Measurements from ENCODE around the gene FKBP11.

Gene FKBP11

DNA sequence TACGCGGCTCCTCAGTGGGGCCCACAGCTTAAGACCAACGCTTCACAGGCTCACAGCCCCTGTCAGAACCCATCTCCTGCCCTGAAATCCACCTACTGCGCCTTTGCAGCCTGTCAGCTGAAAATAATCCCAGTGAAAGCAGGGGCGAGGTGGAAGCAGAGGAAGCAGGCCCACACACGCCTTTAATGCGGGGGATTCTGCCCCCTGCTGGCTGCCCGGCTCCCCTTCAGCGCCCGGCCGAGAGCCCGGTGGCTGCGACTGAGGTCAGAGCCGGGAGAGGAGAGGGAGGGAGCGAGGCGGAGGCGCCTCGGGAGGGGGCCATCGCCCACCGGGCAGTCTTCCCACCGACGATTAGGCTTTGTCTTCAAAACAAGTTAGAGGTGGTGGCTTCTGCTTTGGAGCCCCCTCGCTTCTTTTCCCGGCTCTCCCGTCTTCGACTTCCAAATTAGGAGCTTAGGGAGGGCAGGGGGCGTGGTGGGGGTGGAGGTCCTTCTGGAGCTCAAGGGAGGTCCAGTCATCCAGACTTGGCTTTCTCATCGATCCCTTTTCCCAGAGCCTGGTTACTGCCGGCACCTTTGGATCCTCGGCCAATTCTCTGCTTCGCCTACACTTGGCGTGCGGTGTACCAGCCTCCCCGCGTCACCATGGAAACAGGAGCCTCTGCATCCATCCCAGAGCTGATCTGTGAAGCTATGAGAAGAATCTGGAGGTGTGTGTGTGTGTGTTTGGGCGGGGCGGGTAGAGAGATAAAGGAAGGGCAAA is 34.5 kb downstream of the FKBP11 start:
- H3K4me2 ChIP-seq (ENCODE audit: insufficient read depth, low read length, poor library complexity, severe bottlenecking) = peak overlapping the region; percentile 80
- H3K27me3 ChIP-seq (ENCODE audit: control insufficient read depth in 3 of 3, insufficient read depth in 3 of 3, low read depth in 1 of 3, low read length in 3 of 3) = no peaks in the 10 kb centered on the region
- H3K14ac ChIP-seq (ENCODE audit: low read length) = no peak overlapping the region
- H3K4me1 ChIP-seq (ENCODE audit: control insufficient read depth in 2 of 2, insufficient read depth in 1 of 2, low read depth in 1 of 2, low read length in 2 of 2) = peaks cover 7 to 8% of the 10 kb centered on the region in 2 donors
- no peaks in the 10 kb centered on the region for H3K9me3 ChIP-seq (replicated peaks in 1 of 2; ENCODE audit: control insufficient read depth in 2 of 2, insufficient read depth in 1 of 2, low read depth in 1 of 2, low read length in 2 of 2)
- peak overlapping the region; percentile 52 for H2AK5ac ChIP-seq (ENCODE audit: low read depth, low read length)
- no peaks in the 10 kb centered on the region for H3K79me1 ChIP-seq (ENCODE audit: low read depth, low read length)
- H2BK15ac ChIP-seq (ENCODE audit: low read length) = no peak overlapping the region
- peak overlapping the region; percentile 36 for H3K27ac ChIP-seq (replicated peaks; ENCODE audit: low read length)
- H2AFZ ChIP-seq (ENCODE audit: low read length) = peak overlapping the region; percentile 88
- H4K8ac ChIP-seq (ENCODE audit: low read depth, low read length) = no peak overlapping the region
- H3K4ac ChIP-seq (ENCODE audit: low read length) = no peak overlapping the region
- no peaks in the 10 kb centered on the region for H3K36me3 ChIP-seq (replicated peaks in 1 of 2; ENCODE audit: control insufficient read depth in 2 of 2, insufficient read depth in 2 of 2, low read length in 2 of 2)
- H3K18ac ChIP-seq (ENCODE audit: low read length) = peak overlapping the region; percentile 87
- no peak overlapping the region for H4K91ac ChIP-seq (ENCODE audit: low read depth, low read length, poor library complexity)
- H3K23ac ChIP-seq (ENCODE audit: low read depth, low read length, poor library complexity) = no peak overlapping the region
- H3K9ac ChIP-seq (ENCODE audit: low read depth, low read length, poor library complexity) = no peak overlapping the region
- H3K4me3 ChIP-seq (ENCODE audit: low read length in 2 of 2) = peak overlapping the region; percentile 31 to 73
- H2BK120ac ChIP-seq (ENCODE audit: low read depth, low read length) = peak overlapping the region; percentile 31
- H2BK12ac ChIP-seq (ENCODE audit: low read length) = no peak overlapping the region
- no CpG with 5 or more reads among the region's 37 CpGs for WGBS, 2 donors (ENCODE audit: extremely low coverage in 2 of 2, insufficient read length in 2 of 2, insufficient replicate concordance in 1 of 2)
- H2BK5ac ChIP-seq (ENCODE audit: low read length) = no peak overlapping the region
- DNase-seq (ENCODE audit: low spot score) = peak; percentile 79

DNA sequence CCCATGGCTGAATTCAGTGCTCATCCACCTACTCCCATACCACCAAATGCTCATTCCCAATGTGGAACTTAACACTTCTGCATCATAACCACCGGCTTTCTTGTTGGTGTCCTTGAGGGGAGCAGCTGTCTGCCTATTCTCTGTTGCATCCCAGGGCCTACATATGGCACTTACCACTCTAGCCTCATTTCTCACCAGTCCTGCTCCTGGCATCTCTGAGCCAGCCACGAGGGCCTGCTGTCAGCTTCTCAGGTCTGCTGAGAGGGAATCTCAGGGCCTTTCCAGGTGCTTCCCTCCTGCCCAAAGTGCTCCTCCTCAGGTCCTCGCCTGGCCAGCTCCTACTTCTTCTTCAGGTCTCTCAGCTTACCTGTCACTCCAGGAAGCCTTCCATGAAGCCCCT is 35.6 kb downstream of the FKBP11 start:
- Histone ChIP-seq H3K4ac (ENCODE audit: low read length) (no peak overlapping the region), H3K27me3 (ENCODE audit: control insufficient read depth in 3 of 3, insufficient read depth in 3 of 3, low read depth in 1 of 3, low read length in 3 of 3) (no peaks in the 10 kb centered on the region), H3K27ac (replicated peaks; ENCODE audit: low read length) (no peak overlapping the region), H3K23ac (ENCODE audit: low read depth, low read length, poor library complexity) (no peak overlapping the region), H3K4me2 (ENCODE audit: insufficient read depth, low read length, poor library complexity, severe bottlenecking) (no peak overlapping the region), H3K4me1 (ENCODE audit: control insufficient read depth in 2 of 2, insufficient read depth in 1 of 2, low read depth in 1 of 2, low read length in 2 of 2) (peaks cover 7 to 8% of the 10 kb centered on the region in 2 donors), H2AFZ (ENCODE audit: low read length) (no peak overlapping the region), H3K9ac (ENCODE audit: low read depth, low read length, poor library complexity) (no peak overlapping the region), H2BK120ac (ENCODE audit: low read depth, low read length) (peak overlapping the region; percentile 88), H4K91ac (ENCODE audit: low read depth, low read length, poor library complexity) (no peak overlapping the region), H4K8ac (ENCODE audit: low read depth, low read length) (no peak overlapping the region), H2AK5ac (ENCODE audit: low read depth, low read length) (peak overlapping the region; percentile 92), H2BK12ac (ENCODE audit: low read length) (peak overlapping the region; percentile 46), H3K18ac (ENCODE audit: low read length) (peak overlapping the region; percentile 61), H3K4me3 (ENCODE audit: low read length in 2 of 2) (no peak overlapping the region), H2BK15ac (ENCODE audit: low read length) (peak overlapping the region; percentile 97), H3K14ac (ENCODE audit: low read length) (no peak overlapping the region), H3K9me3 (replicated peaks in 1 of 2; ENCODE audit: control insufficient read depth in 2 of 2, insufficient read depth in 1 of 2, low read depth in 1 of 2, low read length in 2 of 2) (no peaks in the 10 kb centered on the region), H2BK5ac (ENCODE audit: low read length) (peak overlapping the region; percentile 26), H3K36me3 (replicated peaks in 1 of 2; ENCODE audit: control insufficient read depth in 2 of 2, insufficient read depth in 2 of 2, low read length in 2 of 2) (no peaks in the 10 kb centered on the region), H3K79me1 (ENCODE audit: low read depth, low read length) (no peaks in the 10 kb centered on the region)
- DNase-seq (ENCODE audit: low spot score) = no peak
- WGBS, 2 donors (ENCODE audit: extremely low coverage in 2 of 2, insufficient read length in 2 of 2, insufficient replicate concordance in 1 of 2) = no CpG with 5 or more reads among the region's 3 CpGs

DNA sequence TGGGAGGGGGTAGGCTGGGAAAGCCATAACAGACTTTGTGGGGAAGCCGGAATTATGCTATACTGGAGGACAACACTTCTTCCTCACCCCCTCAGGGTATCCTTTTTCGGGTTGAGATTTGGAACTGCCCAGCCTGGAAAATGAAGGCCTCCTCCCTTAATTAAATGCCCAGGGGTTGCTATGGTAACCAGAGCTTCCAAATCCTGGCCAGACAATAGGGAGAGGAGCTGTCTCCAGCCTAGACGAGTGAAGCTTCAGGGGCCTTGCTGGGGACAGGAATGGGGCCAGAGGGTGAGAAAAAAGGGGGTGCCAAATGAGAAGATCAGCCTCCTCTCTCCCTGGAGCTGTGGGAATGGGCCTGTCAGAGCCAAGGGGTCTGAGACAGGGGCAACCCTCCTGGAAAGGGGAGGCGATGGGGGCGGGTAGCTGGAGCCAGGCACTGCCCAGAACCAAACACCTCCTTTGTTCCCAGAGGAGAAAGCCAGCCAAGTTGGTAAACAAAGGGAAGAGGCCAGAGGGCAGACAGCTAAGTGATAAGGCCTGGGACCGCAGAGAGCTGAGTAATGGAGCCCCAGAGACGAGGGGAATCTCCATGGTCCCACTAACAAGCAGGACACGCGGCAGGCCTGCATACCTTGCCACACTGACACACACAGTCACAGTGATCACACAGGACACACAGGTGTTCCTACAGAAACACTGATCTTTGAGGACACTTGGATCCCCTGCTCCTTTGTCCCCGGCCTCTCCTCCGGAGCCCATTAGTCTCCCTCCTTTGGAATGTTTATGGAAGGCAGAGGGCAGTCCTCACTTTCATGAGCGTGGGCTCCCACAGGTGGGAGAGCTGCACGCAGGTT is 41.8 kb downstream of the FKBP11 start:
- Histone ChIP-seq H3K36me3 (replicated peaks in 1 of 2; ENCODE audit: control insufficient read depth in 2 of 2, insufficient read depth in 2 of 2, low read length in 2 of 2) (no peaks in the 10 kb centered on the region), H3K4me2 (ENCODE audit: insufficient read depth, low read length, poor library complexity, severe bottlenecking) (peak overlapping the region; percentile 56), H4K91ac (ENCODE audit: low read depth, low read length, poor library complexity) (no peak overlapping the region), H3K18ac (ENCODE audit: low read length) (peak overlapping the region; percentile 92), H3K4me1 (ENCODE audit: control insufficient read depth in 2 of 2, insufficient read depth in 1 of 2, low read depth in 1 of 2, low read length in 2 of 2) (peaks cover 22 to 29% of the 10 kb centered on the region in 2 donors), H3K4ac (ENCODE audit: low read length) (no peak overlapping the region), H4K8ac (ENCODE audit: low read depth, low read length) (no peak overlapping the region), H2BK120ac (ENCODE audit: low read depth, low read length) (peak overlapping the region; percentile 89), H2BK5ac (ENCODE audit: low read length) (peak overlapping the region; percentile 82), H3K79me1 (ENCODE audit: low read depth, low read length) (no peaks in the 10 kb centered on the region), H2BK12ac (ENCODE audit: low read length) (peak overlapping the region; percentile 67), H3K27me3 (ENCODE audit: control insufficient read depth in 3 of 3, insufficient read depth in 3 of 3, low read depth in 1 of 3, low read length in 3 of 3) (no peaks in the 10 kb centered on the region), H3K23ac (ENCODE audit: low read depth, low read length, poor library complexity) (no peak overlapping the region), H3K27ac (replicated peaks; ENCODE audit: low read length) (peak overlapping the region; percentile 95), H2BK15ac (ENCODE audit: low read length) (peak overlapping the region; percentile 57), H3K9me3 (replicated peaks in 1 of 2; ENCODE audit: control insufficient read depth in 2 of 2, insufficient read depth in 1 of 2, low read depth in 1 of 2, low read length in 2 of 2) (no peaks in the 10 kb centered on the region), H3K14ac (ENCODE audit: low read length) (no peak overlapping the region), H2AK5ac (ENCODE audit: low read depth, low read length) (peak overlapping the region; percentile 34), H2AFZ (ENCODE audit: low read length) (peak overlapping the region; percentile 79), H3K9ac (ENCODE audit: low read depth, low read length, poor library complexity) (peak overlapping the region; percentile 31), H3K4me3 (ENCODE audit: low read length in 2 of 2) (peak overlapping the region; percentile 27 to 29)
- no CpG with 5 or more reads among the region's 13 CpGs for WGBS, 2 donors (ENCODE audit: extremely low coverage in 2 of 2, insufficient read length in 2 of 2, insufficient replicate concordance in 1 of 2)
- peak; percentile 91 for DNase-seq (ENCODE audit: low spot score)

DNA sequence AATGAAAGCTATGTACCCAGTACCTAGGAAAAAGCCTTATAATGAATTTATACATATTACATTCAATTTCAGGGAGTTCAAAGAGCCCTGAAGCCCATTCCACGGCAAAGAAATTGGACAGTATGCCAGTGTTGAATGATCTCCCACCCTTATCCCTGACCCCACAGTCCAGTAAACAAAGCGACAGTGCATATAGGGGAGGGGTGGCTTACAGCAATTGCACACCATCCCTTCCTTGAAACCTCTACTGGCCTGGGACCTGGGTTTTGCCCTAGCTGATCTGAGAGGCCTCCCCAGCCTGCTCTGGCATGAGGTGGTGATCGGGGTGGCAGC is 42.4 kb downstream of the FKBP11 start:
- Histone ChIP-seq H2AK5ac (ENCODE audit: low read depth, low read length) (peak overlapping the region; percentile 34), H2BK120ac (ENCODE audit: low read depth, low read length) (peak overlapping the region; percentile 89), H3K36me3 (replicated peaks in 1 of 2; ENCODE audit: control insufficient read depth in 2 of 2, insufficient read depth in 2 of 2, low read length in 2 of 2) (no peaks in the 10 kb centered on the region), H3K79me1 (ENCODE audit: low read depth, low read length) (no peaks in the 10 kb centered on the region), H3K4ac (ENCODE audit: low read length) (no peak overlapping the region), H2AFZ (ENCODE audit: low read length) (peak overlapping the region; percentile 79), H3K27me3 (ENCODE audit: control insufficient read depth in 3 of 3, insufficient read depth in 3 of 3, low read depth in 1 of 3, low read length in 3 of 3) (no peaks in the 10 kb centered on the region), H3K23ac (ENCODE audit: low read depth, low read length, poor library complexity) (no peak overlapping the region), H3K4me2 (ENCODE audit: insufficient read depth, low read length, poor library complexity, severe bottlenecking) (peak overlapping the region; percentile 56), H3K9me3 (replicated peaks in 1 of 2; ENCODE audit: control insufficient read depth in 2 of 2, insufficient read depth in 1 of 2, low read depth in 1 of 2, low read length in 2 of 2) (no peaks in the 10 kb centered on the region), H2BK15ac (ENCODE audit: low read length) (no peak overlapping the region), H3K14ac (ENCODE audit: low read length) (no peak overlapping the region), H4K91ac (ENCODE audit: low read depth, low read length, poor library complexity) (no peak overlapping the region), H4K8ac (ENCODE audit: low read depth, low read length) (no peak overlapping the region), H2BK5ac (ENCODE audit: low read length) (peak overlapping the region; percentile 82), H3K27ac (replicated peaks; ENCODE audit: low read length) (peak overlapping the region; percentile 95), H3K9ac (ENCODE audit: low read depth, low read length, poor library complexity) (no peak overlapping the region), H3K18ac (ENCODE audit: low read length) (peak overlapping the region; percentile 92), H3K4me3 (ENCODE audit: low read length in 2 of 2) (peak overlapping the region in 1 of 2 donors; percentile 27), H3K4me1 (ENCODE audit: control insufficient read depth in 2 of 2, insufficient read depth in 1 of 2, low read depth in 1 of 2, low read length in 2 of 2) (peaks cover 22 to 29% of the 10 kb centered on the region in 2 donors), H2BK12ac (ENCODE audit: low read length) (peak overlapping the region; percentile 67)
- DNase-seq (ENCODE audit: low spot score) = no peak
- no CpG with 5 or more reads among the region's 3 CpGs for WGBS, 2 donors (ENCODE audit: extremely low coverage in 2 of 2, insufficient read length in 2 of 2, insufficient replicate concordance in 1 of 2)

Measured in neuronal stem cell (in vitro differentiated cells).